GM18951 (cell line): ENCODE data around the gene OLIG2.

Source experiments
- POLR2A ChIP-seq: IDR thresholded peaks from 4 replicates; pipeline ENCODE4 v1.6.1; 2011; ENCODE audit warnings: mild to moderate bottlenecking; ENCODE audit not compliant: insufficient read length, insufficient read depth; ENCODE audit errors: extremely low read depth
- in situ Hi-C: fragments of 300-500 bp; cut with MboI; formaldehyde crosslinking; loops from one replicate; pipeline ENCODE4 v1.12.0; 2022; ENCODE audit warnings: low sequenced_read_pairs, mixed read lengths, inconsistent platforms; ENCODE audit not compliant: unreplicated experiment

The OLIG2 gene

DNA sequence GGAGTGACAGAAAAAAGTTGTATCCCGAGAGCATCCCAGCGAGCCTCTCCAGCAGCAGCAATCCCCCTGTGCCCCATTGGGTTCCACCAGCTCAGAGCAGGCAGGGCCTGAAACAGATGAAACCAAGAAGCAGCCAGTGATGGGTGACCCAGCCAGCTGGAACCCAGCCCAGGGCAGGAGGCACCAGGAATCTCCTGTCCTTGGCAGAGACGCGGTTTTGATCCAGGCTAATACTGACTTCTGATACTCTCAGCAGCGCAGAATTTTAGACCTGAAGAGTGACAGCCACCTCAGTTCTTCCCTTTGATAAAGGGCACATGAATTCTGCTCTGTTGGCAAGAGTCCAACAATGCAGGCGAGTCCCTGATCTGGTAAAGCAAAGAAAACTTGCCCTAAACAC, 32.8 kb downstream of the OLIG2 start:
- in situ Hi-C loops: no loop called here
- no peak for TF ChIP-seq POLR2A

DNA sequence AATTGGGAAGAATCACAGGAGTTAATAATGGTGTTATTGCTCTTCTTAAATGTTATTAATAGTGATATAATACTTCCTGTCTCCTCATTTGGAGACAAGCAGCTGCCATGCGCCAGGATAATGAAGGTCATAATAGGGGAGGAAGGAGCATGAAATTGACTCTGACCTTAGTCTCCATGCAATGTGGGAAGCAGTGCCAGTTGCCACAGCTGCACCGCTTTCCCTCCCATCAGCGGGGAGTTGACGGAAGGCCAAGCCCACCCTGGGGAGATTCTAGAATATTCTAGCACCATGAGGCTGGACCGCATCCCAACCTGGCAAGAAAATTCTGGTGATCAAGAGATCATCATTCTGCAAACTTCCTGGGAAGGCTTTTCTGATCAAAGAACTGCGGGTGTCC, 33.2 kb downstream of the OLIG2 start:
- in situ Hi-C loops: no loop called here
- TF ChIP-seq POLR2A: no peak

DNA sequence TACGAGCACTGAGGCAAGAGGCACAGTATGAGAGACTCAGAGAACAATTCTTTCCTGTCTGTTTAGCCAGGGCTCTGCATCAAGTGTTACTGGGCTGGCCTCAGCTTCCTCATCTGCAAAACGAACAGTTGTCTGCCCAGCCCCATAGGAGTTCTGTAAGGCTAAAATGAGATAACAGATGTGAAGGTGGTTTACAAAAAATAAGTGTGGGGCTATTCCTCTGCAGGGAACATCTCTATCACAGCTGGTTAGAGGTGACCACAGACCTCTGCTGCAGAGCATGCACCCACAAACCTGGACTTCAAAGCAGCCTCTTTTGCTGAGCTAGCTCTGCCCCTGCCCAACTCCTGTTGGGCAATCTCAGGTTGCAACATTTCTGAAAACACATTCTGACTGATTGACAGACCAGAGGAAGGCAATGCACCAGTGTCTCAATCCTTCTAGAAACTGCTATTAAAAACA, 33.7 kb downstream of the OLIG2 start:
- TF ChIP-seq POLR2A: no peak
- in situ Hi-C loops: no loop called here

DNA sequence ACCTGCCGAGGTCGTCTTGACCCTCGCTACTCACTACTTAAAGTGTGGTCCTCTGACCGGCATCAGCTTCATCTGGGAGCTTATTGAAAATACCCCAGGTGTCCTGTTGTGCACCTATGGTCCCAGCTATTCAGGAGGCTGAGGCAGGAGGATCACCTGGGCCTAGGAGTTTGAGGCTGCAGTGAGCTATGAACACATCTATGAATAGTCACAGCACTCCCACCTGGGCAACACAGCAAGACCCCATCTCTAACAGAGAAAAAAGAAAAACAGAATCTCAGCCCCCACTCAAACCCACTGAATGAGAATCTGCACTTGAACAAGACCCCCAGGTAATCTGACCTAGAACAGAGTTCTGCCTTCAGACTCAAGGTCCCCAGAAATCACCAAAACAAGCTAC, 35.5 kb downstream of the OLIG2 start:
- in situ Hi-C loops: no loop called here
- TF ChIP-seq POLR2A: no peak

DNA sequence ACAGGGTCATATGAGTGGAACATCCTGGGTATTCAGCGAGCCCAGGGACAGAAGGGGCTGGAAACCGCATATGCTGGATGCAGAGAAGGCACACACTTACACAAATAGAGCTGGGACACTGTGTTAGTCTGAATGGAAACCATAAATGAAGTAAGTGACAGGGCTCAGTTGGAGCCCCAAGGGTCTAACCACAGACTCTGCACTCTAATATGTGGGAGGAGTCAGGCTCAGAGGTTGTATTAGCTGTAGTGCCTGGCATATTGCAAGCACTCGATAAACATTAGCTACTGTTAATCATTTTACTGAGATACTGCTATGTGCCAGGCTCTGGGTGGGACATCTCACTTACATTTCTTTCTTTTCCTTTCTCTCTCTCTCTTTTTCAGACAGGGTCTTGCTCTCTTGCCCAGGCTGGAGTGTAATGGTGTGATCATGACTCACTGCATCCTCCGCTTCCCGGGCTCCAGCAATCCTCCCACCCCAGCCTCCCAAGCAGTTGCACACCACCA, 37.7 kb downstream of the OLIG2 start:
- TF ChIP-seq POLR2A: no peak
- in situ Hi-C loops: no loop called here

DNA sequence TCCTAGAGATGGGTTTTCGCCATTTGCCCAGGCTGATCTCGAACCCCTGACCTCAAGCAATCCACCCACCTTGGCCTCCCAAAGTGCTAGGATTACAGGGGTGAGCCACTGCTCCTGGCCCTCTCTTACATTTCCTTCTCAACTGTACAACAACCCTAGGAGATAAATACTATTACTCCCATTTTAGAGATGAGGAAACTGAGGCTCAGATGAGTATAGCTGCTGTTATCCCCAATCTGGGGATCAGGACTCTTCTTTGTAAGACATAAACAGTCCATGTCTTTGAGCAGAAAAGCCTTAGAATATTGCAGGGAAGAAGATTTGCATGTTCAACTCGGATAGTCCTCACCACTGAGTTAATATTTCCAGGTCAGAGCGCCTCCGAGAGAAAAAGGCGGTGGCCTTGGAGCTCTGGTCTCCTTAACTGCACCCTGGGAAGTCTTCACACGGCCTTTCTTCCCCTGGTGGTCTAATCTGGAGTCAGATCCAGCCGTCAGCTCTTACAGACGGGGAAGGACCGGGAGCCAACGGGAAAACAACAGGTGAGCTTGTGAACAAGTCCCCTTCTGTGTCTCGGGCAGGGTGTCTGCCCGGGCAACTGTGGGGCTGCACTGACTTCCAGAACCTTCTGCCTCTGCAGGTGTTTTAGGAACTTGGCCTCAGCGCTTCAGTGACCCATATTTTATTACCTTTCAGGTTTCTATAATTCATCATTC, 38.3 kb downstream of the OLIG2 start:
- in situ Hi-C loops: no loop called here
- no peak for TF ChIP-seq POLR2A

DNA sequence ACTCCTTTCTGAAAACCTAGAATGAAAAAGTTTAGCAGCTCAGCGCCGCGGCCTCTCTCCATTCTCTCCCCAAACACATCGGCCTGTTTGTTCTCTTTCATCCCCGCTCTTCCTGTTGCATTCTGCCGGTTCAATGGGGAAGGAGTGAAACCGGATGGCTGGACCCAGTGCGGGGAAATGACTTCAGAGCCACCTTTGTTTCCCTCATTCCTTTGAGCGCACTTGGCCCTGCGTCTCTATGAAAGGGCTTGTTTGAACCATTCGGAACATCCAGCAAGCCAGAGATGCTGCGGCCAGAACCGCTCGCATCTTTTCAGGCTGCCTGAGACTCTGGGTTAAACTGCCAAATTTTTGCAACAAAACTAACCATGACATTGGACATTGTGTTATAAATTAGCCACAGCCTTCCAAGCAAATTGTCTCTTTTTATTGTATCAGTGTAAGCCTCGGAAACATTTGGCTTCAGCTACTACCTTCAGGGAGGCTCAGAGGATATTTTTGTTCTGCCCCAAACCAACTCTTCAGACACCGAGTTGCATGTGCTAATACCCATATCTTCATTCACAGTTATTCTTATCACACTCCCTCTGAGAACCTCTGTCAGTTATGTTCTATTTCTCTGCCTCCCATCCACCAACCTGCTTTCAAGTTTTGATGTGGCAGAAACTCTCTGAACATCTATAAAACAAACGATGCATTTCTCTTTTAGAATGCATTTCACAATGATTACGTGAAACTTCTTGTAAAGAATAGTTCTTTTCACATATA, 39.1 kb downstream of the OLIG2 start:
- TF ChIP-seq POLR2A: no peak
- in situ Hi-C loops: no loop called here

DNA sequence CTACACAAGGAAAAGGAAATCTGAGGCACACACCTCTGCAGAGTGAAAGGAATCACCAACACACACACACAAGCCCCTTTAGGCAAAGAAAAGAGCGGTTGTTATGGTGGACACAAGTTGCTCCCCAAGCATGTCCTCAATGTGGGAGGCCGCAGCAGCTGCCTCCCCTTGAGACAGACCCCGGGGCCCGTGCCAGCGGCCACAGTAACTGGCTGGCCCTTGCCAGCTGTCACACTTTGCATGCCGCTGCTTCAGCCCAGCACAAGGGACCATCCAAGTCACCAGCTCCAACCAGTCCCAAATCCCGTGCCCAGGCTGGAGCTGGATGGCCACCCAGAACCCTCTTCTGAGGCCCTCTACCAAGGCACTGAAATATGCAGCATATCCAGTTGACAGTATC, 41.3 kb downstream of the OLIG2 start:
- no peak for TF ChIP-seq POLR2A
- in situ Hi-C loops: no loop called here

DNA sequence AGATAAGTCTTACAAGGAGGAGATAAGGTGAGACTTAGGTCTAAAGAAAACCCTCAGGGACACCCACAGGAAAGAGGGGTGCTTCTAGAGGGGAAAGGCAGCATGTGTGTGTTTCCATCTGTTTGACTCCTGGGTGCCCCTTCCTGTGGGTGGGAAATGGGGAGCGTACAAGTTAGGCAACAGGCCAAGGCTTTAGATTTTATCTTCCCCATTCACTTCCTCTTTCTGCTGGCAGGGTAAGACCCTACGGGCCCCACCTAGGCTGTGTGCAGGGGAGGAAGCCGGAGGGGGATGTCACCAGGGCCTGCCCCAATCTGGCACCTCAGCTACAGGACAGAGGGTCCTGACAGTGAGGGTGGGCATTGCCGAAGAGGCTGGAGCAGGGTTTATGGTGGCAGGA, 41.7 kb downstream of the OLIG2 start:
- in situ Hi-C loops: no loop called here
- no peak for TF ChIP-seq POLR2A

DNA sequence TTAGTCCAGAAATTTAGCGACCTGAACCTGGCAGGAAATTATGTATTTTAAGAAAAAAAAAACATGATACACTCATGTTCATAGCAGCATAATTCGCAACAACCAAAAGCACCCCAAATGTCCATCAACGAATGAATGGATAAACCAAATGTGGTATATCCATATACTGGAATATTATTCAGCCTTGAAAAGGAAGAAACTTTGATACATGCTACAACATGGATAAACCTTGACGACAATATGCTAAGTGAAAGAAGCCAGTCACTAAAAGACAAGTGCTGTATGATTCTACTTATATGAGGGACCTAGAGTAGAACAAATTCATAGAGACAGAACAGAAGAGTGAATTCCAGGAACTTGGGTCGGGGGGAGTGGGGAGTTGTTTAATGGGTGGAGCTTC, 43.5 kb downstream of the OLIG2 start:
- in situ Hi-C loops: no loop called here
- TF ChIP-seq POLR2A: no peak

DNA sequence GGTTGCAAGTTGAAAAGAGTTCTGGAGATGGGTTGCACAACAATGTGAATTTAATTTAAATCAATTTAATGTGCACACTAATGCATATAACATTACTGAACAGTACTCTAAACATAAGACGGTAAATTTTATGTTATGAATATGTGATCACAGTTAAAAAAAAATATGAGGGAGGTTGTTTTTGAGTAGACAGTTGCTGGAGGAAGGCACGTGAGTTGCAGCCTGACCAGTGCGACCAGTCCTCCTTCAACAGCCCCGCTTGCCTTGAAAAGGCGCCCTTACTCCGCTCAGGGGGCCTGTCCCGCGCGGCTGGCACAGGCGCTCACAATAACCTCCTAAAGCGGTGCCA, 43.9 kb downstream of the OLIG2 start:
- in situ Hi-C loops: no loop called here
- TF ChIP-seq POLR2A: no peak

DNA sequence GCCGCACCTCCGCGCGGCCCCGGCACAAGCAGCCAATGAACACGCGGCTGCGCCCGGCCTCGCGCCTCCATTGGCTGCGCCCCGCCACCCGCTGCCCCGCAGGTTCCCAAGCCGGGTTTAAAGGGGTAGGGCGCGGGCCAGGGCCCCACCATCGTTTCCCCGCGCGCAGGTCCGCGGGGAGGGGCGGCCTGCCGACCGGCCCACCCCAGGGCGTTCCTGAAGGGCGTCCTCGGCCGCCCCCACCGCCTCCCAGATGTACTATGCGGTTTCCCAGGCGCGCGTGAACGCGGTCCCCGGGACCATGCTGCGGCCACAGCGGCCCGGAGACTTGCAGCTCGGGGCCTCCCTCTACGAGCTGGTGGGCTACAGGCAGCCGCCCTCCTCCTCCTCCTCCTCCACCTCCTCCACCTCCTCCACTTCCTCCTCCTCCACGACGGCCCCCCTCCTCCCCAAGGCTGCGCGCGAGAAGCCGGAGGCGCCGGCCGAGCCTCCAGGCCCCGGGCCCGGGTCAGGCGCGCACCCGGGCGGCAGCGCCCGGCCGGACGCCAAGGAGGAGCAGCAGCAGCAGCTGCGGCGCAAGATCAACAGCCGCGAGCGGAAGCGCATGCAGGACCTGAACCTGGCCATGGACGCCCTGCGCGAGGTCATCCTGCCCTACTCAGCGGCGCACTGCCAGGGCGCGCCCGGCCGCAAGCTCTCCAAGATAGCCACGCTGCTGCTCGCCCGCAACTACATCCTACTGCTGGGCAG, 44.4 kb downstream of the OLIG2 start, which contains the start of gene OLIG1:
OLIG1 (plus strand) TSS at position 148 of the 750 bp plus-strand sequence; CDS start at position 254, 106 bp downstream.
- TF ChIP-seq POLR2A: no peak
- in situ Hi-C loops: no loop called here

DNA sequence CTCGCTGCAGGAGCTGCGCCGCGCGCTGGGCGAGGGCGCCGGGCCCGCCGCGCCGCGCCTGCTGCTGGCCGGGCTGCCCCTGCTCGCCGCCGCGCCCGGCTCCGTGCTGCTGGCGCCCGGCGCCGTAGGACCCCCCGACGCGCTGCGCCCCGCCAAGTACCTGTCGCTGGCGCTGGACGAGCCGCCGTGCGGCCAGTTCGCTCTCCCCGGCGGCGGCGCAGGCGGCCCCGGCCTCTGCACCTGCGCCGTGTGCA, 44.9 kb downstream of the OLIG2 start:
- in situ Hi-C loops: no loop called here
- no peak for TF ChIP-seq POLR2A
